ENCODE data around the gene MAGIX. TPM values are rescaled to one million over a fixed set of nuclear protein-coding genes. Genes with fewer than 3 reads are reported as not detected.

MAGIX gene
- total RNA-seq, 1 donor, result 2.2 TPM

- H3K4me3 ChIP-seq (ENCODE audit: low read depth, low read length), result peak overlapping the region; percentile 73
- DNase-seq (ENCODE audit: low read depth), result peak; percentile 92
- peak; percentile 2 for TF ChIP-seq CTCF (IDR thresholded peaks at IDR 0.05; ENCODE audit: insufficient read depth, low read depth, low read length)
These were observed 22.0 kb downstream of the MAGIX start for GRCh38 chrX:49184294-49185281.

- peak within 1 kb of the TSS; percentile 73 for H3K4me3 ChIP-seq (ENCODE audit: low read depth, low read length)
- peak; percentile 70 for DNase-seq (ENCODE audit: low read depth)
- TF ChIP-seq CTCF (IDR thresholded peaks at IDR 0.05; ENCODE audit: insufficient read depth, low read depth, low read length), result peak; percentile 33
These were observed 23.8 kb downstream of the MAGIX start, which contains the start of gene PRICKLE3 for GRCh38 chrX:49186125-49187027. Gene PRICKLE3, minus strand, starts transcription at chrX:49186373. Its CDS starts 76 bp downstream, at chrX:49186297.

- TF ChIP-seq CTCF (IDR thresholded peaks at IDR 0.05; ENCODE audit: insufficient read depth, low read depth, low read length), result no peak
- DNase-seq (ENCODE audit: low read depth), result no peak
- H3K4me3 ChIP-seq (ENCODE audit: low read depth, low read length), result no peak overlapping the region
These were observed 24.5 kb downstream of the MAGIX start for GRCh38 chrX:49187028-49187394.

GRCh38 chrX:49187526-49187925 is 25.0 kb downstream of the MAGIX start:
- no peak overlapping the region for H3K4me3 ChIP-seq (ENCODE audit: low read depth, low read length)
- no peak for DNase-seq (ENCODE audit: low read depth)
- TF ChIP-seq CTCF (IDR thresholded peaks at IDR 0.05; ENCODE audit: insufficient read depth, low read depth, low read length), result no peak

- TF ChIP-seq CTCF (IDR thresholded peaks at IDR 0.05; ENCODE audit: insufficient read depth, low read depth, low read length), result no peak
- DNase-seq (ENCODE audit: low read depth), result no peak
- no peak overlapping the region for H3K4me3 ChIP-seq (ENCODE audit: low read depth, low read length)
These were observed 26.0 kb downstream of the MAGIX start for GRCh38 chrX:49188468-49189076.

GRCh38 chrX:49189606-49190005 is 27.0 kb downstream of the MAGIX start:
- DNase-seq (ENCODE audit: low read depth), result no peak
- H3K4me3 ChIP-seq (ENCODE audit: low read depth, low read length), result peak overlapping the region; percentile 29
- no peak for TF ChIP-seq CTCF (IDR thresholded peaks at IDR 0.05; ENCODE audit: insufficient read depth, low read depth, low read length)
